ENCODE measurements around the gene CSNK2B. TPM values are rescaled to one million over a fixed set of nuclear protein-coding genes. Genes with fewer than 3 reads are reported as not detected.

CSNK2B gene
- total and polyA plus RNA-seq, 10 of the 15 experiments (the other 5 are each of a cell fraction or from before 2014, with no cell fraction given), result 56.3 to 405 (median 286) TPM

DNA sequence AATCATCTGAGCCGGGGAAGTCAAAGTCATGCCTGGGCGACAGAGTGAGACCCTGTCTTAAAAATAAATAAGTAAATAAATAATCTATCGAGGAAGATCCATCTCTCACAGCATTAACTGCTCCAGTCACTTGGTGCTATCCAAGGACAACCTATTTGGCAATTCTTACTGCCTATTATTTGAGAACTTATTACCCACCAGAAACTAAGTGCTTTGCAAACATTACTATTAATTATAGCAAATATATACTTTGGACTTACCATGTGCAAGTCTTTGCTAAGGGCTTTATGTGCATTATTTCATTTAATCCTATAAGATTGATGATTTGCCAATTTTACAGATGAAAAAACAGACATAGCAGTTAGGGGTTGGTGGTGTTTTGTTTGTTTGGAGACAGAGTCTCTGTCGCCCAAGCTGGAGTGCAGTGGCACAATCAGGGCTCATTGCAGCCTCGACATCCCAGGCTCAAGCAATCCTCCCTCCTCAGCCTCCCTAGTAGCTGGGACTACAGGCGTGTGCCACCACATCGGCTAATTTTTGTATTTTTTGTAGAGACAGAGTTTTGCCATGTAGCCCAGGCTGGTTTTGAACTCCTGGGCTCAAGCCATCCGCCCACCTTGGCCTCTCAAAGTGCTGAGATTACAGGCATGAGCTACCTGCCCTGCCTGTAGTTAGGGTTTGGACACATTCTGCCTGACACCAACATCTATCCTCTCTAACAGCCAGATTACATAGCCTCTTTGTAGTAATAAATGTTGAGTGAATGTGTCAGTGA, 11.1 kb upstream of the CSNK2B start:
- intact Hi-C loops (cut with micrococcal nuclease; ENCODE audit: unreplicated experiment) (no loop called here), in situ Hi-C loops (cut with MboI) (no loop called here)
- no peak for FAIRE-seq
- no peaks in the 10 kb centered on the region for H3K27me3 ChIP-seq (replicated peaks in 1 of 2; ENCODE audit: control insufficient read depth in 2 of 2, insufficient read depth in 2 of 2, low read length in 1 of 2)
- H3K4me3 ChIP-seq, result no peak overlapping the region
- H4K20me1 ChIP-seq (ENCODE audit: control insufficient read depth, insufficient read depth), result no peaks in the 10 kb centered on the region
- H3K9ac ChIP-seq (ENCODE audit: control insufficient read depth, insufficient read depth, low read length), result no peak overlapping the region
- ChIA-PET CTCF (interaction anchor here (0.6 to 1.9 kb wide), 8 partner anchors 9 to 175 kb away, joined by 3 to 5 read pairs (median 4); partner anchors contain the start of genes ABHD16A and GPANK1), RAD21 (ENCODE audit: unreplicated experiment) (interaction anchor here (1.2 kb wide), 1 partner anchor 57 kb away, joined by 4 read pairs; no protein-coding TSS in a partner anchor), SMC1A (ENCODE audit: uncharacterized antibody, unreplicated experiment) (interaction anchor here (0.5 to 5.0 kb wide), 5 partner anchors 9 to 184 kb away, joined by 3 to 31 read pairs (median 4); partner anchors contain the start of gene GPANK1), POLR2A (interaction anchor here (0.5 to 6.3 kb wide), 9 partner anchors 8 to 319 kb away, joined by 3 to 107 read pairs (median 3); partner anchors contain the start of genes ABHD16A, C6orf47, CSNK2B and GPANK1)
- H3K79me2 ChIP-seq (ENCODE audit: control insufficient read depth, insufficient read depth, low read length), result peaks cover 58% of the 10 kb centered on the region
- ATAC-seq, result no peak
- H3K4me2 ChIP-seq (ENCODE audit: control insufficient read depth, insufficient read depth), result no peak overlapping the region; the same call in 1 of the 2 replicates
- DNase-seq (ENCODE audit: low read depth, low spot score), result no peak
- TF ChIP-seq, protein P1, sequence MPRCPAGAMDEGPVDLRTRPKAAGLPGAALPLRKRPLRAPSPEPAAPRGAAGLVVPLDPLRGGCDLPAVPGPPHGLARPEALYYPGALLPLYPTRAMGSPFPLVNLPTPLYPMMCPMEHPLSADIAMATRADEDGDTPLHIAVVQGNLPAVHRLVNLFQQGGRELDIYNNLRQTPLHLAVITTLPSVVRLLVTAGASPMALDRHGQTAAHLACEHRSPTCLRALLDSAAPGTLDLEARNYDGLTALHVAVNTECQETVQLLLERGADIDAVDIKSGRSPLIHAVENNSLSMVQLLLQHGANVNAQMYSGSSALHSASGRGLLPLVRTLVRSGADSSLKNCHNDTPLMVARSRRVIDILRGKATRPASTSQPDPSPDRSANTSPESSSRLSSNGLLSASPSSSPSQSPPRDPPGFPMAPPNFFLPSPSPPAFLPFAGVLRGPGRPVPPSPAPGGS (IDR thresholded peaks at IDR 0.05; ENCODE audit: borderline replicate concordance, insufficient read depth, low read depth, low read length, poor library complexity, severe bottlenecking), result peak; percentile 31
- TF ChIP-seq NR2C2 (IDR thresholded peaks at IDR 0.05; ENCODE audit: borderline replicate concordance, control insufficient read depth, insufficient read length, low read depth), result no peak
- no peaks in the 10 kb centered on the region for H3K9me3 ChIP-seq (replicated peaks; ENCODE audit: control insufficient read depth, insufficient read depth, low read length)
- WGBS (ENCODE audit: insufficient coverage, insufficient replicate concordance, low lambda C conversion rate, missing lambda C conversion rate), result 70% methylated on average over 8 of the region's 8 CpGs
- no peak overlapping the region for H2AFZ ChIP-seq (ENCODE audit: control insufficient read depth, low read depth, low read length)
- BruUV-seq (replicated peaks), result no TSS peak
- H3K36me3 ChIP-seq (ENCODE audit: control insufficient read depth in 2 of 2, insufficient read depth in 2 of 2, low read length in 1 of 2), result peaks cover 0 to 6% of the 10 kb centered on the region in 2 experiments; a peak in 3 of 4 replicates
- H3K4me1 ChIP-seq (ENCODE audit: control insufficient read depth, insufficient read depth, low read length), result peaks cover 20% of the 10 kb centered on the region
- no peak overlapping the region for H3K27ac ChIP-seq (ENCODE audit: control insufficient read depth, insufficient read depth)
